SK-MEL-5 (cell line): ENCODE measurements around the gene SLC15A1. TPM values are rescaled to one million over a fixed set of nuclear protein-coding genes. Genes with fewer than 3 reads are reported as not detected.
"Not testable (repeated sequence)": the region's sequence is repeated elsewhere in the genome, so short reads cannot be mapped to it uniquely, and the experiment has no call there.

ENCODE experiments used
- DNase-seq: peaks from one replicate; pipeline ENCODE4 v3.0.0-alpha.2; 2016; ENCODE audit warnings: low read depth, low spot score
- in situ Hi-C: cut with HindIII; loops from 2 replicates; pipeline ENCODE4 v1.10.0; 2016; ENCODE audit warnings: low sequenced_read_pairs, high pct_unique_total_duplicates, low pct_unique_long_range_greater_than_20kb
- small RNA-seq, 2 experiments: library from RNA; depleted of rRNA; stranded (forward); fragments of <200 nt; gene quantifications; one replicate each; pipeline ENCODE3, GENCODE V24; 2014
- total RNA-seq: library from RNA; depleted of rRNA; stranded (reverse); fragments of >200 nt; shearing (Covaris generic); gene quantifications from 2 replicates; pipeline ENCODE4 v1.2.3, GENCODE V29; 2014; rRNA removed

Gene SLC15A1
- total RNA-seq, 1 experiment from 2014 or later: not detected

GRCh38 chr13:98652721-98653462 lies 99.6 kb downstream of the SLC15A1 start:
- no peak for DNase-seq
- in situ Hi-C loops: no loop called here

GRCh38 chr13:98652276-98652675 lies 100.2 kb downstream of the SLC15A1 start:
- in situ Hi-C loops: no loop called here
- no peak for DNase-seq

- peak; percentile 71 for DNase-seq
- in situ Hi-C loops: no loop called here
Measured at GRCh38 chr13:98651744-98652143, 100.7 kb downstream of the SLC15A1 start.

DNA sequence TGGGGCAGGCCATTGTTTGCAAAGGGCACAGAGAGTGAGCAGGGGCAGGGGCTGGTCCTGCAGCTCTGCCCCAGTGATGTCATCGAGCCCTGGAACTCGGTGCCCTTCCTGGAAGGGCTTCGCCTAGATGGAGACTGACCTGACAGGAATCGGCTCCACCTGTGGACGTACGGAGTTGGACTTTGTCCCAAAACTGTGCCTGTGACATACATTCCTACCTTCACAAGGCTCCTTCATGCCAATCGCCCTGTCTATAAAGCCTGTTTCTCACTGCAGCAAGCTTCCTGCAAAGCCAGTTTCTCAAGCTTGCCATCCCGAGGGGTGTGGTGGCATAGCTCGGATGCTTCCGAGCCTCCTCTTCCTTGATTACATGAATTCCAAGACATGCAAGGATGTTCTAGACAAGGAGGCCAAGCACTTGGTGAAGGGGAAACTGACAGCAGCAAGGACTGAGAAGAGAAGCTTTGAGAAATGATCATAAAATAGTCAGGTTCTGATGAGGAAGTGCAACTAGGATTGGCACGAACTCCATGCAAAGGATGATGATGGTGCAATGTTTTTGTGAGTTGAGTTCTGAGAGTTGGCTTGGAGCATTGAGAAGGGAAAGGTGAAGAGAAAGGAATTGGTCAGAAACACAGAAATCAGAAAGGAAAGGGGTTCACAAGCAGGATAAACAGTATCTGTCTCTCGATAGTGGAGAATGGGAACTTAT lies 101.9 kb downstream of the SLC15A1 start:
- in situ Hi-C loops: no loop called here
- no peak for DNase-seq

DNA sequence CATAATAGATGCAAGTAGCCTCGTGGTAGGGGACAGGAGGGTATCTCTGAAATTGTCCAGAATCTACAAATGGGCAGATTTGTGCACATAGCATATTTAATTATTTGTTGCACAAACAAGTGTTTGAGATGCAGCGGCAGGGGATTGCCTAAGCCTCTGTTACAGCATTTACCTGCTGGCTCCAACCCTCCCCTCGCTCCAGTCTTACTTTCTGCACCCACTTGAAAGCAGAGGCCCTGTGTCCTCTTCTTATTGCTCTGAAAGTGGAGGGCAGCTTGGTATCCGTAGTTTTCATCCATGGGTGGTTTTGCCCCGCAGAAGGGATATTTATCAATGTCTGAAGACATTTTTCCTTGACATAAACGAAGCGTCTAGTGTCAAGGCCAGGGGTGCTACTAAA lies 102.6 kb downstream of the SLC15A1 start:
- in situ Hi-C loops: no loop called here
- no peak for DNase-seq

DNA sequence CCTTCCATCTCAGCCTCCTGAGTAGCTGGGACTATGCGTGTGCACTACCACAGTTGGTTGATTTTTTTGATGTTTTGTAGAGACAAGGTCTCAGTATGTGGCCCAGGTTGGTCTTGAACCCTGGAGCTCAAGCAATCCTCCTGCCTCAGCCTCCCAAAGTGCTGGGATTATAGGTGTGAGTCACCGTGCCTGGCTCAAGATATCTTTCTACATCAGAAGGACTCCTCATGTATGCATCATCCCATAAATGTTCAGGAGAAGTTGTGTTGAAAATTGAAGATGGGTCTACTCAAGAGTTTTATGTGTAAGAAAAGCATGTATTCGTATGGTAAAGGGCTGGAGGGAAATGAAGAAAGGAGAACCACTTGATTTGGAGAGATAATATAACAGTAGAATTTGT lies 103.8 kb downstream of the SLC15A1 start:
- DNase-seq: no peak
- in situ Hi-C loops: no loop called here

DNA sequence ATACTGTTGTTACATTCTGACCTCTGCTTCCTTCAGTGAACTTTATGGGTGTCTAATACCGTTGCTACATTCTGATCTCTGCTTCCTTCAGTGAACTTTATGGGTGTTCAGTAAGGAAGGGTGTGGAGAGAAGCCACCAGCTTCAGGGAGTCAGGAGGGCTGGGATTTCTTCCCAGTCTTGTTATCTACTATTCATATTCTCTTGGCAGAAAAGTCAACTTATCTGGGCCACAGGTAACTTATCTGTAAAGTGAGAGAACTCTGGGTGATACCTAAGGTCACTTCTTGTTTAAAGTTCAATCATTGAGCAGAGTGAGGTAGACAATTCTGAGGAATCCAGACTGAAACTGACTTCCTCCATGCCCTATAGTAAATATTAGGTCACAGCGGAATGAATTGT lies 104.3 kb downstream of the SLC15A1 start:
- DNase-seq: no peak
- in situ Hi-C loops: no loop called here

DNA sequence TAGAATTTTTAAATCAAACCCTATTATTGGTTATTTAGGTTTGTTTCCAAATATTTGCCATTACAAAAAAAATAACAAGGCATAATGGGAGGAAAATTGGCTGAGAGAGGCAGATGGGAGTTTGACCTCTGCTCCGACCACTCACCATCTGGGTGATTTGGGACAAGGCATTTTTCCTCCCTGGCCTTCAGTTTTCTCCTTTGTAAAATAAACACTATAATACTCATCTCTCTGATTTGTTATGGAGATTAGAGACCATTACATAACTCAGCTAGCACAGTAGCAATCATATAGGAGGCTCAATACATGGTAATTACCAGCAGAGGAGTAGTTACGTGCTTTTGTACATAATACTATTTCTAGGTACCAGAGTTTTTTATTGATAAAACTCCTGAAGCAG lies 105.4 kb downstream of the SLC15A1 start:
- in situ Hi-C loops: no loop called here
- no peak for DNase-seq

DNA sequence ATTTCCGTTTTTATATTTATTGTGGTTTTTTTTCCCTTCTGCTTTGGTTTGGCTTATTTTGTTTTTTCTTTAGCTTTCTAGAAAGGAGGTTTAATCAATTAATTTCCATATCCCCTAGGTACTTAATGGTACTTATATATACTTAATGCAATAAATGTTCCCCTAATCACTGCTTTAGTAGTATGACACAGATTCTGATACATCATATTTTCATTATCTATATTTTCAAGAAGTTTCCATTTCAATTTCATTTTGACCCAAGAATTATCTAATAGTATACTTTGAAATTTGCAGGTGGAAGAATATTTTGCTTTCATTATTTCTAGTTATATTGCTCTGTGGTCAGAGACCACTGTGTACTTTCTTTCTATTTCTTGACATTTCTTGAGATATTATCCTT lies 109.0 kb downstream of the SLC15A1 start:
- in situ Hi-C loops: no loop called here
- no peak for DNase-seq

DNA sequence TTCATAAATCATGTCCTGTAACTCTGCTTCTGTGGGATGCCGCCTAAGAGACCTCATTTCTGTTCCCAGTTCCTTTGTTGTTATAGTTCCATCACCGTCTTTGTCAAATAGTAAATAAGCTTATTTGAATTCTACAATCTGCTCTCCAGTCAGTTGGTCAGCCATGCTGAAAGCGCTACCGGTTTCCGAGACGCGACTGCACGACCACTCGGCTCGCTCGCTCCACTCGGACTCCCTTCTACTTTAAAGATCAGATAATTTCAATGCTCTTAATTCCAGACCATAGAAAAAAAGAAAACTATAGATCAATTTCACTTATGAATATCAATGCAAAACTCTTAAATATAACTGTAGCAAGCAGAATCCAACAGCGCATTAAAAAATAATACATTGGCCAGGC lies 111.4 kb downstream of the SLC15A1 start:
- DNase-seq: no peak
- in situ Hi-C loops: no loop called here

DNA sequence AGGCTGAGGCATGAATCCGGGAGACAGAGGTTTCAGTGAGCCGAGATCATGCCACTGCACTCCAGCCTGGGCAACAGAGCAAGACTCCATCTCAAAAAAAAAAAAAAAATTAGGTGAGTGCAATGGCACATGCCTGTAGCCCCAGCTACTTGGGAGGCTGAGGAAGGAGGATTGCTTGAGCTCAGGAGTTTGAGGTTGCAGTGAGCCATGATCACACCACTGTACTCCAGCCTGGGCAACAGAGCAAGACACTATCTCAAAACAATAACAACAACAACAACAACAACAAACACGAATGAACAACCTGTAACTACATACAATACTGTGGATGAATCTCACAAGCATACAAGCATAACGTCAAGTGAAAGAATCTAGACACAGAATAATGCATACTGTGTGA lies 112.7 kb downstream of the SLC15A1 start:
- in situ Hi-C loops: not testable (repeated sequence)

DNA sequence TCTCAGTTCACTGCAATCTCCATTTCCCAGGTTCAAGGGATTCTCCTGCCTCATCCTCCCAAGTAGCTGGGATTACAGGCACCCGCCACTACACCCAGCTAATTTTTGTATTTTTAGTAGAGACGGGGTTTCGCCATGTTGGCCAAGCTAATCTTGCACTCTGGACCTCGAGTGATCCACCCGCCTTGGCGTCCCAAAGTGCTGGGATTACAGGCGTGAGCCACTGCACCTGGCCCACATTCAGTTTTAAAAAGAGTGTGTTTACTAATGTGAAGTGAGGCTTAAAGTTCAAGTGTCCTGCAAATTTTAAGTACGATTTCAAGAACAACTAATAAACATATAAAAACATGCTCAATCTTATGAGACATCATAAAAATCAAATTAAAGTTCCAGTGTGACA lies 114.1 kb downstream of the SLC15A1 start:
- DNase-seq, in situ Hi-C loops: not testable (repeated sequence)

More for the DNA sequence above, 112.7 kb downstream of the SLC15A1 start:
- DNase-seq: not testable (repeated sequence)

Small RNA genes lying within 50 kb of the gene (small RNA-seq; reads per million reads assigned to genes)
- gene RN7SL60P: 0 to 0.10 reads per million in 2 experiments

Other genes starting within 250 kb of the SLC15A1 start
- 55.3 and 56.8 TPM in 2 replicates for gene STK24, start 175.6 kb downstream of the SLC15A1 start, total RNA-seq
- gene DOCK9, start 225.4 kb upstream of the SLC15A1 start, total RNA-seq: 14.3 and 16.2 TPM in 2 replicates